GM10248 (cell line): ENCODE data around the gene CTPS2.
"Not testable (repeated sequence)": the region's sequence is repeated elsewhere in the genome, so short reads cannot be mapped to it uniquely, and the experiment has no call there.

Source experiments
- CTCF ChIA-PET: fragments of 300-600 bp; sonication (Branson Sonifier 250); formaldehyde crosslinking; extraction: SDS; loops from one replicate; lab custom pipeline; 2021; ENCODE audit warnings: antibody characterized with exemption; lab: Yijun Ruan, JAX
- POLR2A ChIA-PET: fragments of 350-650 bp; sonication (Branson Sonifier 250); formaldehyde crosslinking; extraction: SDS; loops from one replicate; lab custom pipeline; 2020; ENCODE audit warnings: antibody characterized with exemption; lab: Yijun Ruan, JAX
- DNase-seq: peaks from one replicate; pipeline ENCODE4 v3.0.0; 2012; ENCODE audit errors: extremely low spot score
- CTCF ChIP-seq: IDR thresholded peaks from 2 replicates; pipeline ENCODE4 v1.5.1; 2012; ENCODE audit warnings: mild to moderate bottlenecking, low read depth; ENCODE audit errors: extremely low read depth, missing control alignments, control extremely low read depth

Gene CTPS2

GRCh38 chrX:16589826-16590225 lies 122.6 kb downstream of the CTPS2 start:
- CTCF ChIA-PET: no interaction called here
- POLR2A ChIA-PET: no interaction called here
- no peak for DNase-seq
- TF ChIP-seq CTCF: no peak

GRCh38 chrX:16589211-16589610 lies 123.3 kb downstream of the CTPS2 start:
- ChIA-PET POLR2A (no interaction called here), CTCF (no interaction called here)
- no peak for TF ChIP-seq CTCF
- no peak for DNase-seq

- TF ChIP-seq CTCF: no peak
- POLR2A ChIA-PET: no interaction called here
- CTCF ChIA-PET: no interaction called here
- no peak for DNase-seq
These were observed 124.2 kb downstream of the CTPS2 start for GRCh38 chrX:16588266-16588665.

- ChIA-PET POLR2A (no interaction called here), CTCF (no interaction called here)
- DNase-seq: no peak
- TF ChIP-seq CTCF: no peak
These were observed 124.6 kb downstream of the CTPS2 start for GRCh38 chrX:16587836-16588235.

GRCh38 chrX:16586377-16587112 lies 125.9 kb downstream of the CTPS2 start:
- POLR2A ChIA-PET: no interaction called here
- DNase-seq: no peak
- CTCF ChIA-PET: no interaction called here
- TF ChIP-seq CTCF: no peak

GRCh38 chrX:16585486-16586376 lies 126.7 kb downstream of the CTPS2 start:
- POLR2A ChIA-PET: no interaction called here
- TF ChIP-seq CTCF: no peak
- no peak for DNase-seq
- CTCF ChIA-PET: no interaction called here

- CTCF ChIA-PET, DNase-seq, POLR2A ChIA-PET: not testable (repeated sequence)
These were observed 132.3 kb downstream of the CTPS2 start for GRCh38 chrX:16580004-16580797.
